ENCODE results near the gene IFT122.

- no peak for TF ChIP-seq TARDBP (IDR thresholded peaks at IDR 0.05)
- no peak for TF ChIP-seq PKNOX1 (IDR thresholded peaks at IDR 0.05)
- no peak for TF ChIP-seq ELF4 (IDR thresholded peaks at IDR 0.05)
- no peak for TF ChIP-seq BHLHE40 (IDR thresholded peaks at IDR 0.05; ENCODE audit: borderline replicate concordance)
- TF ChIP-seq CTBP1 (IDR thresholded peaks at IDR 0.05; ENCODE audit: borderline replicate concordance), result no peak
- TF ChIP-seq LEF1 (IDR thresholded peaks at IDR 0.05; ENCODE audit: borderline replicate concordance), result no peak
- no peak for TF ChIP-seq SP1 (IDR thresholded peaks at IDR 0.05)
- no peak for TF ChIP-seq ZNF384 (IDR thresholded peaks at IDR 0.05)
- no peak for TF ChIP-seq L3MBTL2 (conservative IDR thresholded peaks at IDR 0.05)
- TF ChIP-seq FOXK2 (IDR thresholded peaks at IDR 0.05), result no peak
- TF ChIP-seq FOXM1 (IDR thresholded peaks at IDR 0.05; ENCODE audit: borderline replicate concordance), result no peak
- no peak for TF ChIP-seq FOXA1 (IDR thresholded peaks at IDR 0.05)
- no peak for TF ChIP-seq ARNT (IDR thresholded peaks at IDR 0.05)
- TF ChIP-seq NFRKB (IDR thresholded peaks at IDR 0.05), result no peak
Measured at GRCh38 chr3:129542747-129543146, 102.7 kb downstream of the IFT122 start.

All from HEK293T (cell line).